ENCODE data around the gene BCORL1. TPM values are rescaled to one million over a fixed set of nuclear protein-coding genes. Genes with fewer than 3 reads are reported as not detected.
A peak's percentile ranks its signal among the peaks of the same experiment; 100 is the strongest.

The BCORL1 gene
- total RNA-seq, 1 donor: 1.4 TPM

DNA sequence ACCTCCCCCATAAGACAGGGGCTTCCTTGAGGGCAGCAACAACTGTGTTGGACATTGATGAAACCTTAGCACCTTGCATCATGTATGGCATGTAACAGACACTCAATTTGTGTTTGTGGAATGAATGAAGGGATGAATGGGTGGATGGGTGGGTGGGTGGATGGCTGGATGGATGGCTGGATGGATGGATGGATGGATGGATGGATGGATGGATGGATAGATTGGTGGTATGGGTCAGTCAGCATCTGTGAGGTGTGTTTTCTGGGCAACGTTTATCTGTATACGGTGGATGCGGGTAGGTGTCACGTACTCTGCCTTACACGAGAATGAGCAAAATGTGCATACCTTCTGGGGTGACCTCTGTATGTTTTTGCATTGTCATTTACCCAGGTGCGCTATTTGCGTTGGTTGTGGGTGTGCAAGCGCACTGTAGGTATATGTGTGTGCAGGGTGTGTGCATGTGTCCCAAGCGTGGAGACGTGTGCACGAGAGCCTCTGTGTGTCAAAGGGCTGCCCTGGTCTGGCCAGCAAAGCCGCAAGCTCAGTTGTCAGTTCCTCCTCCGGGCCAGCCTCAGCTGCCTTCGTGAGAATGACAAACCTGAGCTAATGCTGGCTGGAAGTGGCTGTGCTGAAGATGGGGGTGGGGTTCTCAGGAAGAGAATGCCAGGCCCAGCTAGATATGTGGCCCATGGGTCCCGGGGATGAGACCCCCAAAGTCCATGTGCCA lies 101.4 kb downstream of the BCORL1 start:
- no peak overlapping the region for H3K27ac ChIP-seq (ENCODE audit: low read depth, low read length)
- peaks cover 14% of the 10 kb centered on the region for H3K4me1 ChIP-seq (ENCODE audit: insufficient read depth, low read length)
- H4K20me1 ChIP-seq (ENCODE audit: insufficient read depth, low read length): peaks cover 20% of the 10 kb centered on the region
- no peak overlapping the region for H3K4me2 ChIP-seq (ENCODE audit: insufficient read depth, low read length)
- peak; percentile 11 for DNase-seq (ENCODE audit: insufficient read length, low spot score, missing footprints)
- H3K27me3 ChIP-seq (ENCODE audit: insufficient read depth, low read length): no peaks in the 10 kb centered on the region
- TF ChIP-seq, protein P1, sequence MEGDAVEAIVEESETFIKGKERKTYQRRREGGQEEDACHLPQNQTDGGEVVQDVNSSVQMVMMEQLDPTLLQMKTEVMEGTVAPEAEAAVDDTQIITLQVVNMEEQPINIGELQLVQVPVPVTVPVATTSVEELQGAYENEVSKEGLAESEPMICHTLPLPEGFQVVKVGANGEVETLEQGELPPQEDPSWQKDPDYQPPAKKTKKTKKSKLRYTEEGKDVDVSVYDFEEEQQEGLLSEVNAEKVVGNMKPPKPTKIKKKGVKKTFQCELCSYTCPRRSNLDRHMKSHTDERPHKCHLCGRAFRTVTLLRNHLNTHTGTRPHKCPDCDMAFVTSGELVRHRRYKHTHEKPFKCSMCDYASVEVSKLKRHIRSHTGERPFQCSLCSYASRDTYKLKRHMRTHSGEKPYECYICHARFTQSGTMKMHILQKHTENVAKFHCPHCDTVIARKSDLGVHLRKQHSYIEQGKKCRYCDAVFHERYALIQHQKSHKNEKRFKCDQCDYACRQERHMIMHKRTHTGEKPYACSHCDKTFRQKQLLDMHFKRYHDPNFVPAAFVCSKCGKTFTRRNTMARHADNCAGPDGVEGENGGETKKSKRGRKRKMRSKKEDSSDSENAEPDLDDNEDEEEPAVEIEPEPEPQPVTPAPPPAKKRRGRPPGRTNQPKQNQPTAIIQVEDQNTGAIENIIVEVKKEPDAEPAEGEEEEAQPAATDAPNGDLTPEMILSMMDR (IDR thresholded peaks at IDR 0.05; ENCODE audit: extremely low read depth, low read depth, low read length): no peak
- H3K36me3 ChIP-seq (ENCODE audit: insufficient read depth, low read length): no peaks in the 10 kb centered on the region
- H3K79me2 ChIP-seq (ENCODE audit: insufficient read depth, low read length): peaks cover 51% of the 10 kb centered on the region
- H3K4me3 ChIP-seq (ENCODE audit: insufficient read depth, low read length): no peak overlapping the region
- no peaks in the 10 kb centered on the region for H3K9me3 ChIP-seq (ENCODE audit: low read depth, low read length)
- H2AFZ ChIP-seq (ENCODE audit: low read length): no peak overlapping the region

DNA sequence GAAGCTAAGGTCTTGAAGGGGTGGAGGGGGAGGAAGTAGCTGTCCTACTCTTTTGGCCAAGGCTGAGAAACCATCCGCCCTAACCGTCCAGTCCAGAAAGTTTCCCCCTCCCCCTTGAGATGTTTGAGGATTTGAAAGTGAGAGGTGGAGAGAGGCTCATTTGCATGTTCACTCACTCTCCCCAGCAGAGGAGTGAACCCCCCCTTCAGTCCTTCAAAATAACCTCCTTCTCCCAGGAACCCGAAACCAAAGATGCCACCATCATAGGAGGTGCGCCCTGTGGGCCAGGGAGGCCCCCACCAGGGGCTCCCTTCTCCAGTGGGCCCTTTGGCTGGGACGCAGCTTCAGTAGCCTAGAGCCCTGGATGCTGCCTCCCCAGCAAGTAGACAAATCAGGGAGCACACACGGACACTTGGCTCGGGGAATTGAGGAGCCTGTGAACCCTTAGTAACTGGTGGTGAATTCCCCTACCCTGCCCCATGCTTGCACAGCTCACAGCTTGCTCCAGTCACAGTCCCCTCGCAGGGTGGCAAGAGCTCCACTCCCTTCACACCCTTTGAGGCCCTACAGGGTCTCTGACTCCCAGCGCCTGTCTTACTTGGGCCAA lies 102.3 kb downstream of the BCORL1 start:
- no peak overlapping the region for H3K4me2 ChIP-seq (ENCODE audit: insufficient read depth, low read length)
- H3K4me1 ChIP-seq (ENCODE audit: insufficient read depth, low read length): peaks cover 14% of the 10 kb centered on the region
- no peak overlapping the region for H3K4me3 ChIP-seq (ENCODE audit: insufficient read depth, low read length)
- H4K20me1 ChIP-seq (ENCODE audit: insufficient read depth, low read length): peaks cover 26% of the 10 kb centered on the region
- peak; percentile 31 for DNase-seq (ENCODE audit: insufficient read length, low spot score, missing footprints)
- TF ChIP-seq, protein P1 (IDR thresholded peaks at IDR 0.05; ENCODE audit: extremely low read depth, low read depth, low read length): no peak
- no peaks in the 10 kb centered on the region for H3K36me3 ChIP-seq (ENCODE audit: insufficient read depth, low read length)
- H2AFZ ChIP-seq (ENCODE audit: low read length): no peak overlapping the region
- H3K9me3 ChIP-seq (ENCODE audit: low read depth, low read length): no peaks in the 10 kb centered on the region
- no peak overlapping the region for H3K27ac ChIP-seq (ENCODE audit: low read depth, low read length)
- H3K79me2 ChIP-seq (ENCODE audit: insufficient read depth, low read length): peaks cover 56% of the 10 kb centered on the region
- H3K27me3 ChIP-seq (ENCODE audit: insufficient read depth, low read length): no peaks in the 10 kb centered on the region

DNA sequence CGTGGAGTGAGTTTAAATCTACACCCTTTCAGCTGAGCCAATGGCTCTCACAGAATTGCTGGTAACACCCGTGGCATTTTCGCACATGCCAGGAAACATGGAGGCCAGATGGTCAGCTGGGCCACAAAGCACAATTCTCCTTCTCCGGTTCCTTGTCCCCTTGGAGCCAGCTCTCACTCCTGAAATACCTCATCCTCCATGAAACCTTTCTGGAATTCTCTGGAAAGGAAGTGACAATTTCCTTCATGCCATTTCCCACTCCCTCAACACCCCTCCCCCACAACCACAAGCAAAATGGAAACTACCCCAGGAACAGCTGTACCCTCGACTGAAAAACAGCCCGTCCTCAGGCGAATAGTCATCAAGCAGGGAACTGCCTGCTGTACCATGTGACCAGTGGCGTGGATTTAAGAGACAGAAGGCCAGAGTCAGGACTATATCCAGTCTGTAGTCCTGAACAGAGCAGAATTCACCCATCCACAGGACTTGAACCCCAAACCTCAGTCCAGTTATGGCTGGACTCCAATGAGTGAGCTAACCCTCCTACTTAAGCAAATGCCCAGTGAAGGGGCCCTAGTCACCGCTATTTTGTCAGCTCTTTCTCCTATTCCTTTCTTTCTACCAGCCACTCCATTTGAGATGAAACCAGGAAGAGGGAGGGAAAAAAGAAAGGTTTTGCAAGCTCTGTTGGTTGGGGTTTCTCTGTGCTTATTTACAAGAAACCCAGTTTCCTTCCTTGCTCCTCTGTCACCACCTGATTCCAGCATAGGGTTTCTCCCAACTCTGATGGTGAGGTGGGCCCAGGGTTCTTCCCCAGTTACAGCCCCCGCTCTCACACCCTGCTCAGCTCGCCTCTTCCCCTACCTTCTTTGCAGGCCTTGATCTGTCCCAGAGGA lies 103.4 kb downstream of the BCORL1 start:
- no peak overlapping the region for H2AFZ ChIP-seq (ENCODE audit: low read length)
- H3K36me3 ChIP-seq (ENCODE audit: insufficient read depth, low read length): no peaks in the 10 kb centered on the region
- no peak overlapping the region for H3K4me2 ChIP-seq (ENCODE audit: insufficient read depth, low read length)
- peak; percentile 47 for DNase-seq (ENCODE audit: insufficient read length, low spot score, missing footprints)
- no peak overlapping the region for H3K27ac ChIP-seq (ENCODE audit: low read depth, low read length)
- H4K20me1 ChIP-seq (ENCODE audit: insufficient read depth, low read length): peaks cover 29% of the 10 kb centered on the region
- no peak overlapping the region for H3K4me3 ChIP-seq (ENCODE audit: insufficient read depth, low read length)
- TF ChIP-seq, protein P1 (IDR thresholded peaks at IDR 0.05; ENCODE audit: extremely low read depth, low read depth, low read length): no peak
- H3K79me2 ChIP-seq (ENCODE audit: insufficient read depth, low read length): peaks cover 60% of the 10 kb centered on the region
- H3K27me3 ChIP-seq (ENCODE audit: insufficient read depth, low read length): no peaks in the 10 kb centered on the region
- no peaks in the 10 kb centered on the region for H3K9me3 ChIP-seq (ENCODE audit: low read depth, low read length)
- H3K4me1 ChIP-seq (ENCODE audit: insufficient read depth, low read length): peaks cover 14% of the 10 kb centered on the region

Measured in osteoblast (primary cell).